Fibroblast of skin of scalp (primary cell): ENCODE data around the gene SGCD. TPM values are rescaled to one million over a fixed set of nuclear protein-coding genes. Genes with fewer than 3 reads are reported as not detected.

Source experiments
- DNase-seq: peaks from one replicate; pipeline ENCODE4 v3.0.0-alpha.2; 2013
- polyA plus RNA-seq, 2 experiments: library from polyadenylated mRNA; unstranded; fragments of 120-200 nt; gene quantifications; one replicate each; pipeline ENCODE4 v1.2.1, GENCODE V29; 2013; ENCODE audit not compliant: insufficient read length in 2 of 2

SGCD gene
- 59.5 TPM for polyA plus RNA-seq (2013, experiment 1 of 2; ENCODE audit: insufficient read length)
- polyA plus RNA-seq (2013, experiment 2 of 2; ENCODE audit: insufficient read length), result 64.9 TPM

GRCh38 chr5:156326718-156327259 lies at the start of gene SGCD:
Gene SGCD (plus strand): TSS chr5:156327164.
- DNase-seq, result peak; percentile 96

- no peak for DNase-seq
Observed at GRCh38 chr5:156277290-156277689, 49.7 kb upstream of the SGCD start.

GRCh38 chr5:156295431-156295830 lies 31.5 kb upstream of the SGCD start:
- DNase-seq, result no peak

GRCh38 chr5:156310115-156310514 lies 16.8 kb upstream of the SGCD start:
- no peak for DNase-seq

- DNase-seq, result no peak
Observed at GRCh38 chr5:156312897-156313694, 13.9 kb upstream of the SGCD start.

- DNase-seq, result no peak
Observed at GRCh38 chr5:156314416-156314815, 12.5 kb upstream of the SGCD start.

GRCh38 chr5:156322666-156323065 lies 4.3 kb upstream of the SGCD start:
- no peak for DNase-seq

- DNase-seq, result no peak
Observed at GRCh38 chr5:156327296-156327695, 332 bp downstream of the SGCD start.

GRCh38 chr5:156328161-156328560 lies 1.2 kb downstream of the SGCD start:
- DNase-seq, result peak; percentile 49

- DNase-seq, result peak; percentile 18
Observed at GRCh38 chr5:156328766-156329165, 1.8 kb downstream of the SGCD start.

- peak; percentile 41 for DNase-seq
Observed at GRCh38 chr5:156329171-156329611, 2.2 kb downstream of the SGCD start.

- DNase-seq, result peak; percentile 63
Observed at GRCh38 chr5:156330141-156330870, 3.3 kb downstream of the SGCD start.

GRCh38 chr5:156331181-156331580 lies 4.2 kb downstream of the SGCD start:
- DNase-seq, result no peak

- DNase-seq, result no peak
Observed at GRCh38 chr5:156331845-156332244, 4.9 kb downstream of the SGCD start.

GRCh38 chr5:156332245-156332644 lies 5.3 kb downstream of the SGCD start:
- DNase-seq, result no peak

- no peak for DNase-seq
Observed at GRCh38 chr5:156339139-156339841, 12.3 kb downstream of the SGCD start.

GRCh38 chr5:156340893-156341292 lies 13.9 kb downstream of the SGCD start:
- DNase-seq, result no peak

- DNase-seq, result no peak
Observed at GRCh38 chr5:156350256-156350655, 23.3 kb downstream of the SGCD start.

- DNase-seq, result no peak
Observed at GRCh38 chr5:156351423-156351822, 24.5 kb downstream of the SGCD start.

GRCh38 chr5:156354571-156354970 lies 27.6 kb downstream of the SGCD start:
- peak; percentile 22 for DNase-seq

GRCh38 chr5:156356238-156356637 lies 29.3 kb downstream of the SGCD start:
- DNase-seq, result peak; percentile 56

GRCh38 chr5:156359476-156359875 lies 32.5 kb downstream of the SGCD start:
- peak; percentile 97 for DNase-seq
